Hematopoietic multipotent progenitor cell treated with erythropoietin and hydrocortisone succinate and interleukin-3 and kit ligand, for 15 days (in vitro differentiated cells): ENCODE measurements around the gene ADD3.

Experiments used
- DNase-seq: peaks from one replicate; pipeline ENCODE4 v3.0.0-alpha.2; 2015; ENCODE audit warnings: low spot score

ADD3 gene

GRCh38 chr10:110068780-110069179 lies 61.0 kb downstream of the ADD3 start:
- no peak for DNase-seq

- DNase-seq, result no peak
Observed at GRCh38 chr10:110069502-110069982, 61.8 kb downstream of the ADD3 start.

- DNase-seq, result no peak
Observed at GRCh38 chr10:110073896-110074295, 66.1 kb downstream of the ADD3 start.

- no peak for DNase-seq
Observed at GRCh38 chr10:110074298-110074697, 66.5 kb downstream of the ADD3 start.

- DNase-seq, result no peak
Observed at GRCh38 chr10:110074758-110075671, 67.2 kb downstream of the ADD3 start.

GRCh38 chr10:110075686-110076085 lies 67.9 kb downstream of the ADD3 start:
- DNase-seq, result no peak

- DNase-seq, result peak; percentile 26
Observed at GRCh38 chr10:110076559-110077318, 69.0 kb downstream of the ADD3 start.

- DNase-seq, result no peak
Observed at GRCh38 chr10:110077436-110078130, 69.8 kb downstream of the ADD3 start.

GRCh38 chr10:110078317-110078716 lies 70.5 kb downstream of the ADD3 start:
- no peak for DNase-seq

- DNase-seq, result no peak
Observed at GRCh38 chr10:110081911-110082310, 74.1 kb downstream of the ADD3 start.

GRCh38 chr10:110083884-110084283 lies 76.1 kb downstream of the ADD3 start:
- peak; percentile 50 for DNase-seq

GRCh38 chr10:110087682-110088081 lies 79.9 kb downstream of the ADD3 start:
- no peak for DNase-seq

- DNase-seq, result no peak
Observed at GRCh38 chr10:110088367-110089104, 80.8 kb downstream of the ADD3 start.

GRCh38 chr10:110091830-110092229 lies 84.0 kb downstream of the ADD3 start:
- DNase-seq, result no peak

GRCh38 chr10:110093722-110094121 lies 85.9 kb downstream of the ADD3 start:
- no peak for DNase-seq

- DNase-seq, result no peak
Observed at GRCh38 chr10:110094786-110095185, 87.0 kb downstream of the ADD3 start.

- DNase-seq, result no peak
Observed at GRCh38 chr10:110101464-110102144, 93.8 kb downstream of the ADD3 start.

- DNase-seq, result no peak
Observed at GRCh38 chr10:110103921-110104461, 96.2 kb downstream of the ADD3 start.

- DNase-seq, result no peak
Observed at GRCh38 chr10:110105873-110106272, 98.1 kb downstream of the ADD3 start.

- no peak for DNase-seq
Observed at GRCh38 chr10:110107430-110107829, 99.6 kb downstream of the ADD3 start.

- DNase-seq, result no peak
Observed at GRCh38 chr10:110107887-110108286, 100.1 kb downstream of the ADD3 start.
